Measurements from ENCODE around the gene SNAPC3.

DNA sequence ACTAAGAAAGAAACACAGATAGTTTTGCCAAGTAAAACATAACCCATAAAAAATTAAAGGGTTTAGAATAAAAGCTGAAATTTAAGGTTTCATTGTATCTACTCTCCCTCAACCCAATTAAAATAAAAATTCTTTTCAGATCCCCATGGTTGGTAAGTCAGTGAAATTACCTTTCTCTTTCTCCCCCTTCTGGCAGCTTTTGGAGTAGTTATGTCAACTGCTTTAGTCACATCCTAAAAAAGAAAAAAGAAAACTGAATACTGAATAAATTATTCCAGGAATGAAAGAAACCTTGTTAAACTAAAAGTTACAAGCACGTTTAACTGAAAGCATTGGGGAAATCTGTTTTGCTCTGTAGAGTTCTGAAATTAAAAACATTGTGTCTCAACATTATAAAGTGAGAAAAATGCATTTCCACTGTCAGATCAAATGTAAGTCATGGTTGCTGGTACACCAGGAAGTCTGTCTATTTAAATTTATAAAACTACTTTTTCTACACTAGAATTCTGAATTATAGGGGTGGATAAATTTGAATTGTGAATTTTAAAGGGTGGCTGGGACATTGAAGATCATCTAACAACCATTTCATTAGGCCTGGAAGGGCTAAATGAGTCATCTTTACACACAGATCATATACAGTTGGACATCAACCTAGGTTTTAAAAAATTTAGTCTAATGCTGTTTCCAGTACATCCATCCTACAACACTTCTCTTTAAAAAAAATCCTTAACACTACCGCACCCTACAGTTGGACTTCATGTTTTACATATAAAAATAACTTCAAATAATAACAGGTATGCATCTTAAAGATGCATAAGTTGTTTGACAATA is 63.4 kb downstream of the SNAPC3 start:
- peak in 2 of 3 experiments; percentile 18 to 47 for TF ChIP-seq CTCF (IDR thresholded peaks at IDR 0.05)
- no peak for TF ChIP-seq POLR2A (IDR thresholded peaks at IDR 0.05)
